ENCODE measurements around the gene PIRT.
A peak's percentile ranks its signal among the peaks of the same experiment; 100 is the strongest.
"Not testable (repeated sequence)": the region's sequence is repeated elsewhere in the genome, so short reads cannot be mapped to it uniquely, and the experiment has no call there.

Gene PIRT

GRCh38 chr17:10837921-10838320, at the start of gene PIRT:
Gene PIRT, minus strand, starts transcription at chr17:10838087. Its CDS starts 12,442 bp downstream, at chr17:10825645.
- no peak for DNase-seq

GRCh38 chr17:10881959-10882358, 44.1 kb upstream of the PIRT start:
- no peak for DNase-seq

DNA sequence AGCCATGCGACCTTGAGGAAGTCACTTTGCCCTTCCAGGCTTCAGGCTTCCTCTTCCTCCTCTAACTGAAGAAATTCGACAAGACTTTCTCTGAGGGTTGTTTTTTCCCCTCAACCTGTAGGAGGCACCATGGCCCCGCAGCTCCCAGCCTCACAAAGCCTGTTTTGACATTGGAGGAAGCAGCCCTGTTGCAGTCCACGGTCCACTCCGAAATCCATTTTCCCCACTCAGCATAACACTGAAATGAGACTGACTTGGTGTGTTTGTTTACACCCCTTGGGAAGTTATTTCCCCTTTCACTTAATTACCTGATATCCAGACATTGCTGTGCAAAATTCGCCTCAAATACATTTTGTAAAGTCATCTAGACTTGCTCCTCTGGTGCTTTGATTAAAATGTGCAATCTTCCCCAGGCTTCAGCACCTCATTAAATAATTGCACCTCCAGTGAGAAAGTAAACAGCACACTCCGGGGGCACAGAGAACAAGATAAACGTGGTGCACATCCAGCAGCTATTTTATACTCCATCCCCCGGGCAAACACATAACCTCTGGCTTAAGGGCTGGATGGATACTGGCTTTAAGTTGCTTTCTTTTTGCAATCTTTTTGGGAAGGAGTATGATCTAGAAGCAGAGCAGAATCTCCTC, 41.4 kb upstream of the PIRT start:
- DNase-seq, result no peak

DNA sequence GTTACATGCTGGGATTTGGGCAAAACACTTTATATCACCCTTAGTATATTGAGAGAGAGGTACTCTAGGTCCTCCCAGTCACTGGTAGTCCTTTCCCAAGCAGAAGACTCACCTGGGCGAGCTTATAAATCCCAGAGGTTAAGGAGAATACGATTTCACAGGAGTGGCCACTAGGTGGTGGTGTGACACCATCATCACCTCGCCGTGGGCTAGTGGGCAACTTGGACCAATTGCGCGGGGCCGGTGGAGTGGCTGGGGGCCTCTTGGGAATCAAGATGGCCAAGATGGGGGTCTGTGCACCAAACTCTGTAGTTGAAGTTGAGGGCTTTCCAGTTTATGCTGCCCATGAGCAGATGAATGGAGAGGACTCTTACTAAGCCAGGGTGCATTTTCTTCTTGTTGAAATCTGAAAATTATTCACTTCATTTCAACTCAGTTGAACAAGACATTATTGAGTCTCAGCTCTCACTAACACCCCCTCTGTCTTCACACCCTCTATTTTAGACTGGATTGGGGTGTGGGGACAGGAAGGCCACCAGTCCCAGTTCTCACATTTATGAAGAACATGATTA, 38.2 kb upstream of the PIRT start:
- DNase-seq, result no peak

DNA sequence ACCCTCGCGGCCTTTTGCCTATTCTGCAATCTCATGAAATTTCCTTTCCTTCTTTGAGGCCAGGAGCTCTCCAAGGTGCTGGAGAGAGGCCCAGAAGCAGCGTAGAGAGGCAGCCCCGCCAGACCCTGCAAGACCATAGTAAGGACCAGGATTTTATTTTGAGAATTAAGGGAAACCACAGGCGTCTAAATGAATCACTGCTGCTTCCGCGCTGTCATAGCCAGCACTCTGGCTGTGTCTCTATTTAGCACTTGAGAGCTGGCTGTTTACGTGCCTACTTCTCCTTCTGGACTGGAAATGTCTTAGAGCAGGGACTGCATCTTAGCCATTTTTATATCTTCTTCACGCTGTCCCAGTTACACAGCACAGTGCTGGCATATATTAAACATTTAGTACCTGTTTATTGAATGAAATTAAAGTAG, 37.6 kb upstream of the PIRT start:
- DNase-seq, result peak in 1 of 2 donors; percentile 25

- DNase-seq, result no peak
Observed at GRCh38 chr17:10871914-10872313, 34.0 kb upstream of the PIRT start.

DNA sequence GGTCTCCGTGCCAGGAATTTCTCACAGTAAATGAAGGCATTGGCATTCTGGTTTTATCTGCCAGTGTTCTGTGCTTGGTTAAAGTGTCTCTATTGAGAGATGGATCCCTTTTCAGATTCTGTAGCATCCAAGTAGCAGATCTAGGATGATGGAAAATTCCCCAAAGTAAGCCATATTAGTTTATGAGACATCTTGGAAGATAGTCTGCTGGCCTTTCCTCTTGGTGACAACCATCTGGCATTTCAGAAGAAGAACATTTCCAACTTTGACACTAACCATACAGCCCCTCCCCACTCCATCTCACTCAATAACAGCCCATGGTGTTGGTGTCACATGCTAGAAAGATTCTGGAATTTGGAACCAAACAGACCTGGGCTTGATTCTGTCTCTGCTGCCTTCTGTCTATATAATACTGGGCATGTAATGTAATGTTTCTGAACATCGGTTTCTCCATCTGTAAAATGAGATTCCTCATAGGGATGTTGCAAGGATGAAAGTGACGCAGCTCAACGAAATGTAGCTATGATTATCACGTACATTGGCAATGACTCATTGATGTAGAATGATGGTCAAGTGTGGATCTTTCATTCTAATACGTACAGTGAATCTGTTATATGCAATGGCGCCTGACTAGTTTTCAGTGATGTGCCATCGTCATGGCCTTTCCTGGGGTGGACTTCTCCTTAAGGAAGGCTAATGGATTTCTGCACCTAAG, 32.6 kb upstream of the PIRT start:
- no peak for DNase-seq

DNA sequence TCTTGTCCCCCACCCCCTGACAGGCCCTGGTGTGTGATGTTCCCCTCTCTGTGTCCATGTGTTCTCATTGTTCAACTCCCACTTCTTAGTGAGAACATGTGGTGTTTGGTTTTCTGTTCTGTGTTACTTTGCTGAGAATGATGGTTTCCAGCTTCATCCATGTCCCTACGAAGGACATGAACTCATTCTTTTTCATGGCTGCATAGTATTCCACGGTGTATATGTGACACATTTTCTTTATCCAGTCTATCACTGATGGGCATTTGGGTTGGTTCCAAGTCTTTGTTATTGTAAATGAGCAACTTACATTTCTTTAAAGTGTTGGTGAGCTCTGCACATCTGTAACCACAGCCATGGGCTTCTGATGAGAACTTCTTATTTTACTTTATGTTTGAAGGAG, 30.9 kb upstream of the PIRT start:
- not testable (repeated sequence) for DNase-seq

- no peak for DNase-seq
Observed at GRCh38 chr17:10859051-10859450, 21.2 kb upstream of the PIRT start.

GRCh38 chr17:10857976-10858375, 20.1 kb upstream of the PIRT start:
- no peak for DNase-seq

DNA sequence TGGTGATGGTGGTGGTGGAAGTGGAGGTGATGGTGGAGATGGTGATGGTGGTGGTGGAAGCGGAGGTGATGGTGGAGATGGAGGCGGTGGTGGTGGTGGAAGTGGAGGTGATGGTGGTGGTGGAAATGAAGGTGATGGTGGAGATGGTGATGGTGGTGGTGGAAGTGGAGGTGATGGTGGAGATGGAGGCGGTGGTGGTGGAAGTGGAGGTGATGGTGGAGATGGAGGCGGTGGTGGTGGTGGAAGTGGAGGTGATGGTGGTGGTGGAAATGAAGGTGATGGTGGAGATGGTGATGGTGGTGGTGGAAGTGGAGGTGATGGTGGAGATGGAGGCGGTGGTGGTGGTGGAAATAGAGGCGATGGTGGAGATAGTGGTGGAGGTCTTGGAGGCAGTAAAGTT, 8.7 kb upstream of the PIRT start:
- not testable (repeated sequence) for DNase-seq

DNA sequence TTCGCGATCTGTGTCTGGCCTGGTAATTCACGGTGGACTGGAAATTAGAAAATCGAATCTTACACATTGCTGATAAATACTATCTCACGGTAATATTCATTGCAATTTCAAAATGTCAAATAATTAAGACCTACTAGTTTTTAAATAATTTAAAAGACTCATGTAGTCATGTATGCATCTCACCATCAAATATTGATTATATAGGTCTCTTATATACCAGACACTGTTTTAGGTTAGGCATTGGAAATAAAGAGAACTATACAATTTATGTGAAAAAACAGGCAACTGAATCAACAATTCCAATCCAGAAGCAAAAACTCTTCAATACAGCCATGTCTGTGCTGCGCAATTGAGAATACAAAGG, 7.5 kb upstream of the PIRT start:
- no peak for DNase-seq

DNA sequence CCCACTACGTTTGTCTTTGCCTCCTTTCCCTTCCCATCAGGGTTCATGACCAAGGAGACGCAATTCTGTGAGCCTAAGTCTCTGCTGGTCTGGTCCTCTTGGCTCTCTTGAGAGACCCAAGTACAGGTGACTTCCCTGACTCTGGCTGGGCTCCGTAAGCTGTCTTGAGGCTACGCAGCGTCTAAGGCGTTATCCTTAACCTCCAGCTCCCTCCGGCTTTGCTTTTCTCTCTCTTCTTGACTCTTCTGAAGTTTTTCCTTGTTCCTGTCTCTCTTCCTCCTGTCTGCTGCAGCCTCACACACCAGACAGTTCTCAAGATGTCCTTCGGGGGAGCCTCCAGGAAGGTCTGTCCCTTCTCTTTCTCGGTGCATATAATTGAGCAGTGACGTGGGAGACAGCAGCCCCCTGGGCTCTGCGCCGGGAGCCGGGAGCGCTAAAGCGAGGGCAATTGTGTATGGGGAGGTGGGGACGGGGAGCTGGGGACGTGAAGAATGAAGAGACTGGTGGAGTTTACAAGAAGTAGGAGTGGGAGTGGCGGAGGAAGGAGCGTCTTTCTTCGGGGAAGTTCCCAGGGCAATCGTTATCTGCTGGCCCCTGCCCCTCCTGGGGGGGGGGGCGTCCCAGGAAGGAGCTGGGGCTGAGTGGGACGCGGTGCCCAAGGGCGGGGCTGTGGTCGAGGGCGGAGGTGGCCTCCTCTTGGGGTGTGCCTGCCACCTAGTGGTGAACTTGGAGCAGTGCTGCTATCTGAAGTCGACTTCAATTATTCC, 6.9 kb upstream of the PIRT start:
- DNase-seq, result peak; percentile 36 to 55

- DNase-seq, result no peak
Observed at GRCh38 chr17:10843811-10844210, 5.9 kb upstream of the PIRT start.

DNA sequence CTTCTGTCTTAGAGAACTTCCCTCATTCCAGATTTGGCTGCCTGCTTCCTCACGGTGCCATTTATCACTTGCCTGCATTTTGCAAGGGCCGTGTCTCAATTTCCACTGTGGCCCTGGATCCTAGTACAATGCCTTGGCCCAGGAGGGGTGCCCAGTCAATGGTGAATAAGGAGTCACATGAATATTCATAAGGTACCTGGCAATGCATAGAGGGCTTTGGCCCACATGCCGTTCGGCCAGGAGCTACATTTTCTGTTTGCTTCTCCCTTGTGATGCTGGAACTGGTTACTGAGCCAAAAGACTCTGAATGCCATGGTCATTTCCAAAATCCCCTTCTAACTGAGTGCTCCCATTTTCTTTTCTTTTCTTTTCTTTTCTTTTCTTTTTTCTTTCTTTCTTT, 4.8 kb upstream of the PIRT start:
- no peak for DNase-seq

DNA sequence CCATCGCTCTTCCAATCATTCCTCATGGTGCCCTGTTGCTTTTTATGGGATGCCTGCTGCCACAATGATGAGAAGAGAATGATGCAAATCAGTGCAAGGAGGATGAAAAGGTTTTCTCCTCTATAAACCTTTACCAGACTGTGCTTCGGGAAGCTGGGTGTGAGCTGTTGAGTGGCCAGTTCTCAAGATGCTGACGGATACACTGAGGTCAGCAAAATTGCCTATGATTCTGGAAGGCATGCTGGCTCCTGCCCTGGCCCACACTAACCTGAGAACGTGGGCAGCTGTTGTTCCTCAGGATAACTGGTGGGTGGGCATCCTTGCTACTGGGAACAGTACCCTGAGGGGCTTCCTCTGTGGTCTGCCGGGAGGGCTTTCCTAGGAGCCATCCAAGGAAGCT, 795 bp upstream of the PIRT start:
- DNase-seq, result no peak

- no peak for DNase-seq
Observed at GRCh38 chr17:10836966-10837590, 809 bp downstream of the PIRT start.

GRCh38 chr17:10836145-10836544, 1.7 kb downstream of the PIRT start:
- DNase-seq, result no peak

DNA sequence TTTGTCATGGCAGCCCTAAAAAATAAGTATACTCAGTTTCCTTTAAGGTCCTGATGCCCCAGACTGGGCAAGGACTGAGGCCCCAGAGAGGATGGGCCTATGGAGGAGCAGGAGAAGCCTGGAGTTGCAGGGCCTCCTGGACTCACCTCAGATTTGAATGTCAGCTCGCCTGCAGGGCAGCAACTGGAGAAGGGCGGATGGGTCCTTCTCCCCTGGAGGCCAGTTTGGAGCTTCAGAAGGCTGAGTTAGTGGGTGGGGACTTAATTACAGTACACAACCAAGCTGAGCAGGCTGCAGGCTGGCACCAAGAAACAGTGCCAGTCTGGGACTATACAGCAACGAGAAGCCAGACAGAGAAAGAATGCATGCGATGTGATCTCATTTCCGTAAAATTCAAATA, 6.2 kb downstream of the PIRT start:
- DNase-seq, result no peak

- no peak for DNase-seq
Observed at GRCh38 chr17:10827898-10828552, 9.9 kb downstream of the PIRT start.

DNA sequence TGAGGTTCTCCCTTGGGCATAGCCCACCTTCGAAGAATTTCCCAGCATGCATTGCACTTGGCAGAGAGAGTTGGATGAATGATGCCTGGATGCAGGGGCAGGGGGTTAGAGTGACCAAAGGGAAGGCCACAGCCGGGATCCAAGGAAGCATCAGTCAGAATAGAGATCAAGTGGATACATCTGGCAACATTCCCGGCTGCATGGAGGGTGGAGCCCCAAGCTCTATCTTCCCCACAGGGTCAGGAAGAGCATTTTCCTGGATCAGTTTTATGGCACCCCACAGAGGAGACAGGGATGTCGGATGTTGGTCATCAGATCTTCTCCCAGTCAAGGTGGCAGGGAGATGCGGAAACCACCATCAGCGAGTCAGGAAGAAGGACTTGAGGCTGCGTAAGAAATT, 13.0 kb downstream of the PIRT start:
- DNase-seq, result no peak

DNA sequence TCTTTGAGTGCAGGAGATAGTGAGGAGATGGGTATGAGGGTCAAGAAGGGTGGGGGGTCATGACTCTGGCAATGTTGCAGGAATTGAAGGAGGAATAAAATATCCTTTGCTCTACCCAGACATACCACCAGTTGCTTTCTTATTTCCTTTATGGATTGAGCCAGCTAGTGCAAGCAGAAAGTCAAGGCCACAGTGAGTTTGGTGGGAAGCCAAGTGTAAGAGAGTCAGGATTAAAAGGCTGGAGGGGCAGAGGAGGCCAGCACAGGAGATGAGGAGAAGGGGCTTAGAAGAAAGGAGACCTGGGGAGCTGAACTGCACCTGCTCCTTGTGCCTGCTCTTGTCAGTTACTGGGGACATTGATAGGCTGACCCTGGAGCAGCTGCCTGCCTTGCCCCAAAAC, 16.1 kb downstream of the PIRT start:
- no peak for DNase-seq

DNA sequence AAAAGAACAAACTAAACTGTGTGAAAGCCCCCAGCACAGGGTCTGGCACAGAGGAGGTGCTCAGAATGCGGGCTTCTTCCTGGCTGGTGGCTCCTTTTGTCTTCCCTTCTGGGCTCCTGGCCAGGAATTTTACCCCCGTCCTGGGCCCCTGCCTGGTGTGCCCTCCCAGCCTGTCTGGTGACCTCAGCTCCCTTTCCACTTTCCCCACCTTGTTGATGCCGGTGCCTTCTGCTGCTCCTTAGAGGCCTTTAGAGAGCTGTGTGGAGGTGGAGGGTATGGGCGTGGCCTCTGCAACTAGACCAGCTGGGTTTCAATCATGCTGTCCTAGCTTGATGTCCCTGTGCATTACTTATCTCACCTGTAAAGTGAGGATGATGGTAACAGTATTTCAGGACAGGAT, 16.8 kb downstream of the PIRT start:
- no peak for DNase-seq

Measured in bone marrow (tissue), 2 donors.